Measurements from ENCODE around the gene SNX18. TPM values are rescaled to one million over a fixed set of nuclear protein-coding genes. Genes with fewer than 3 reads are reported as not detected.

The SNX18 gene
- total RNA-seq, 2 donors from 2014 or later = 10.6 to 16.8 TPM

Other genes with a start within 250 kb of the SNX18 start
- 10 to 100 TPM; 25.2 to 27.2 TPM for gene ARL15, start 207.2 kb upstream of the SNX18 start, total RNA-seq
- gene HSPB3, start 62.1 kb upstream of the SNX18 start, total RNA-seq = 1 to 10 TPM in 1 of 2 donors, under 1 TPM in 1; 0.81 to 1.7 TPM

Data from left colon (tissue), 2 donors.